Osteocyte (in vitro differentiated cells): ENCODE results near the gene DCAF5. TPM values are rescaled to one million over a fixed set of nuclear protein-coding genes. Genes with fewer than 3 reads are reported as not detected.

Experiments used
- DNase-seq: peaks from one replicate; pipeline ENCODE4 v3.0.0; 2021; ENCODE audit warnings: mixed read lengths; ENCODE audit not compliant: unreplicated experiment; ENCODE audit errors: extremely low spot score
- H3K27ac Mint-ChIP-seq: one replicate; pipeline ENCODE4 v1.8.0; 2021; ENCODE audit warnings: mild to moderate bottlenecking, mixed read lengths; ENCODE audit not compliant: unreplicated experiment
- H3K27me3 Mint-ChIP-seq: one replicate; pipeline ENCODE4 v1.8.0; 2021; ENCODE audit warnings: mixed read lengths; ENCODE audit not compliant: unreplicated experiment
- H3K36me3 Mint-ChIP-seq: one replicate; pipeline ENCODE4 v1.8.0; 2021; ENCODE audit warnings: mixed read lengths; ENCODE audit not compliant: unreplicated experiment
- H3K4me1 Mint-ChIP-seq: one replicate; pipeline ENCODE4 v1.8.0; 2021; ENCODE audit warnings: mixed read lengths; ENCODE audit not compliant: unreplicated experiment
- H3K4me3 Mint-ChIP-seq: one replicate; pipeline ENCODE4 v1.8.0; 2021; ENCODE audit warnings: mild to moderate bottlenecking, moderate library complexity, mixed read lengths; ENCODE audit not compliant: unreplicated experiment
- H3K9me3 Mint-ChIP-seq: one replicate; pipeline ENCODE4 v1.8.0; 2021; ENCODE audit warnings: mixed read lengths; ENCODE audit not compliant: unreplicated experiment
- total RNA-seq: library from RNA; stranded (reverse); gene quantifications from 2 replicates; pipeline ENCODE4 v1.2.1, GENCODE V29; 2021
- TF ChIP-seq, protein P1 (sequence below): fragments of 200-600 bp; sonication (generic); IDR thresholded peaks from 2 replicates; pipeline ENCODE4 v1.5.0; 2021; ENCODE audit warnings: antibody characterized with exemption, mild to moderate bottlenecking, moderate library complexity

Gene DCAF5
- total RNA-seq, 1 donor from 2014 or later: 56.1 TPM

DNA sequence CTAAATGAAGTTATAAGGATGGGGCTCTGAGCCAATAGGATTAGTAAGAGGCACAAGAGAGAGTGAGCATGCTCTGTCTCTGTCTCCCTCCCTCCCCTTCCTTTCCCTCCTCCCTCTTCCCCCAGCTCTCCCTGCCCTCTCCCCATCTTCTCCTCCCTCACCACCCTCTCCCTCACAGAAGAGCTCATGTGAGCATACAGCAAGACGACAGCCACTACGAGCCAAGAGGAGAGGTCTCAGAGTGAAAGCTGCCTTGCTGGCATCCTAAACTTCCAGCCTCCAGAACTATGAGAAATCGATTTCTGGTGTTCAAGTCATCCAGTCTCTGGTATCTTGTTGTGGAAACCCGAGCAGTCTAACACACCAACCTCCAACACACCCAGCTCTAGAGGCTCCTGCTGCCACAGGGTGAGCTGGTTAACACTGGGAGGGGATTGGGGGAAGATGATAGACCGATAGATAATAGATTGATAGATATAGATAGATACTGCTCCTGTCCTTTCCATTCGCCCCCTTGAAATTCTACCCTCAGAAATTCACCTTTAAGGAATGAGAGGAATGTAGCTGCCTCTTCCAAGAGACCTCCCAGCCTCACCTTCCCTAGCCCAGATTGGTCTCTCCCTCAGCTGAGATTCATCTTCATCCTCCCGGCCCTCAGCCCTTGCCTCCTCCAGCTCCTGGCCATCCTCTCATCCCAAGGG, 148.0 kb downstream of the DCAF5 start:
- TF ChIP-seq, protein P1, sequence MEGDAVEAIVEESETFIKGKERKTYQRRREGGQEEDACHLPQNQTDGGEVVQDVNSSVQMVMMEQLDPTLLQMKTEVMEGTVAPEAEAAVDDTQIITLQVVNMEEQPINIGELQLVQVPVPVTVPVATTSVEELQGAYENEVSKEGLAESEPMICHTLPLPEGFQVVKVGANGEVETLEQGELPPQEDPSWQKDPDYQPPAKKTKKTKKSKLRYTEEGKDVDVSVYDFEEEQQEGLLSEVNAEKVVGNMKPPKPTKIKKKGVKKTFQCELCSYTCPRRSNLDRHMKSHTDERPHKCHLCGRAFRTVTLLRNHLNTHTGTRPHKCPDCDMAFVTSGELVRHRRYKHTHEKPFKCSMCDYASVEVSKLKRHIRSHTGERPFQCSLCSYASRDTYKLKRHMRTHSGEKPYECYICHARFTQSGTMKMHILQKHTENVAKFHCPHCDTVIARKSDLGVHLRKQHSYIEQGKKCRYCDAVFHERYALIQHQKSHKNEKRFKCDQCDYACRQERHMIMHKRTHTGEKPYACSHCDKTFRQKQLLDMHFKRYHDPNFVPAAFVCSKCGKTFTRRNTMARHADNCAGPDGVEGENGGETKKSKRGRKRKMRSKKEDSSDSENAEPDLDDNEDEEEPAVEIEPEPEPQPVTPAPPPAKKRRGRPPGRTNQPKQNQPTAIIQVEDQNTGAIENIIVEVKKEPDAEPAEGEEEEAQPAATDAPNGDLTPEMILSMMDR: no peak
- Mint-ChIP-seq H3K4me1 (peaks cover 35% of the 10 kb centered on the region), H3K27ac (peak overlapping the region; percentile 93), H3K36me3 (no peaks in the 10 kb centered on the region), H3K27me3 (no peaks in the 10 kb centered on the region), H3K9me3 (no peaks in the 10 kb centered on the region), H3K4me3 (no peak overlapping the region)
- DNase-seq: no peak

DNA sequence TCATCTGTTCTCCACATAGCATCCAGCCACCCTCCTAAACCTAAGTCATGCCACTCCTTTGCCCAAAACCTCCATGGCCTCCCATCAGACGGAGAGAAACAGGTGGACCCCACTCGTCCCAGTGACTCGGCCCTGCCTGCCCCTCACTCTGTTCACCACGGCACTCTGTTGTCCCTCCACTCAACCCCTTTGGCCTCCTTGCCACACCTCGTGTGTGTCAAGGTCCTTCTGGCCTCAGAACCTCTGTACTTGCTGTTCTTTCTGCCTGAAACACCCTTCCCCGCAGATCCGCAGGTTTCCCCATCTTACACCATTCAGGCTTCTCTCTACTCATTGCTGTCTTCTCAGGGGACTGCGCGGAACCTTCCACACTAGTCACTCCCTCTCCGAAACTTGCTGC, 149.3 kb downstream of the DCAF5 start:
- H3K4me1 Mint-ChIP-seq: peaks cover 30% of the 10 kb centered on the region
- H3K27me3 Mint-ChIP-seq: no peaks in the 10 kb centered on the region
- H3K27ac Mint-ChIP-seq: no peak overlapping the region
- H3K4me3 Mint-ChIP-seq: no peak overlapping the region
- H3K36me3 Mint-ChIP-seq: no peaks in the 10 kb centered on the region
- DNase-seq: no peak
- H3K9me3 Mint-ChIP-seq: no peaks in the 10 kb centered on the region
- TF ChIP-seq, protein P1: no peak

DNA sequence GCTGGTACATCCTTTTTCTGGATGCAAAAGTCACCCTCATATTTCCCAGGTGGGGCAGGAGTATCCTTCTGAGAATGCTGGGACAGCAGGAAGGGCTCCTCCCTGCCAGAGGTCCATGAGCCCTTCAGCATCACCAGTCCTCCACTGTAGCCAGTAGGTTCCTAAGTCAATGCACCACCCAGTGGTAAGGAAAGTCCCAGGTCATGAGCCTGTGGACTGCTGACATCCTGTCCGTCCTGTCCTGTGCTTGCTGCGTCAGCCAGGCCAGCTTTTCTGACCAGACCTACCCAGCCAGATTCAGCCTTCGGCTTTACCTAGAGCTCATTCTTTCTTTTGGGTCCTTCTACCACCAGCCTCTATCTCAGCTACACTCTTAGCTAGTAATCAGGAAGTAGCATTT, 150.8 kb downstream of the DCAF5 start:
- H3K9me3 Mint-ChIP-seq: no peaks in the 10 kb centered on the region
- no peaks in the 10 kb centered on the region for H3K27me3 Mint-ChIP-seq
- no peak for DNase-seq
- no peak overlapping the region for H3K27ac Mint-ChIP-seq
- H3K4me3 Mint-ChIP-seq: no peak overlapping the region
- H3K4me1 Mint-ChIP-seq: peaks cover 23% of the 10 kb centered on the region
- no peaks in the 10 kb centered on the region for H3K36me3 Mint-ChIP-seq
- TF ChIP-seq, protein P1: no peak

DNA sequence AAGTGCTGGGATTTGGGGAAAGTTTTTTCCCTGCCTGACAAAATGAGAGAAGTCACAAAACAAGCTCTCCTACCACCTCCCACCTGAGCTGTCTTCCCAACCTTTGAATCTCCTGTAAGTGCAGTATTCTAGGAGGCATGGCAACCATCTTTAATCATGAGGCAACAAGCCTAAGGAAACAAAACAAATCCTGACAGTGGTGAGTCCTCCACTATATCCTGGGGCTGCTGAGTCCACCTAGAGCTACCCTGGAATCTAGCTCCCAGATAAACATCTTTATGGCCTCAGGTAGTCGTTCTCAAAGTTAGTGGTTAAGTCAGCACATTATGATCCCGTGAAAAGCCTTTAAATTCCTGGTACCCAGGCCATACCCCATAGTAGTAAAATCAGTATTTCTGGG, 151.5 kb downstream of the DCAF5 start:
- no peak overlapping the region for H3K27ac Mint-ChIP-seq
- no peaks in the 10 kb centered on the region for H3K9me3 Mint-ChIP-seq
- peaks cover 21% of the 10 kb centered on the region for H3K4me1 Mint-ChIP-seq
- DNase-seq: no peak
- H3K4me3 Mint-ChIP-seq: no peak overlapping the region
- no peaks in the 10 kb centered on the region for H3K36me3 Mint-ChIP-seq
- TF ChIP-seq, protein P1: no peak
- no peaks in the 10 kb centered on the region for H3K27me3 Mint-ChIP-seq

Other genes starting within 250 kb of the DCAF5 start
- gene ACTN1, start 173.8 kb downstream of the DCAF5 start, total RNA-seq: 371 and 380 TPM in 2 replicates
- 32.9 and 44.3 TPM in 2 replicates for gene EXD2, start 38.4 kb upstream of the DCAF5 start, total RNA-seq
- gene GALNT16, start 107.0 kb upstream of the DCAF5 start, total RNA-seq: 2.6 and 3.1 TPM in 2 replicates
- 193 and 211 TPM in 2 replicates for gene ERH, start 245.2 kb upstream of the DCAF5 start, total RNA-seq
- gene SLC39A9, start 245.6 kb upstream of the DCAF5 start, total RNA-seq: 72.8 and 76.9 TPM in 2 replicates